GM23248 (cell line): ENCODE results near the gene CRB1.

Experiments used
- EZH2 ChIP-seq: fragments of 200-600 bp; sonication (generic); IDR thresholded peaks from 2 replicates; pipeline ENCODE4 v1.6.1; 2018; ENCODE audit warnings: antibody characterized with exemption, mild to moderate bottlenecking; ENCODE audit not compliant: insufficient read depth, poor library complexity, severe bottlenecking
- EZH2phosphoT487 ChIP-seq: fragments of 200-600 bp; sonication (generic); IDR thresholded peaks from 2 replicates; pipeline ENCODE4 v1.6.1; 2018; ENCODE audit warnings: antibody characterized with exemption, moderate library complexity, mild to moderate bottlenecking, low read depth; ENCODE audit not compliant: insufficient read depth

GRCh38 chr1:197252973-197253372 is 15.1 kb upstream of the CRB1 start:
- TF ChIP-seq EZH2 (no peak), EZH2phosphoT487 (no peak)
